ENCODE measurements around the gene PSORS1C2.

Gene PSORS1C2

GRCh38 chr6:31152781-31153180 is 13.9 kb upstream of the PSORS1C2 start:
- H3K4me2 ChIP-seq: no peak overlapping the region
- peaks cover 8% of the 10 kb centered on the region for H3K4me1 ChIP-seq (ENCODE audit: low read depth, poor library complexity, severe bottlenecking)
- H3K27ac ChIP-seq: no peak overlapping the region
- no peaks in the 10 kb centered on the region for H4K20me1 ChIP-seq (ENCODE audit: insufficient read depth)
- no peak overlapping the region for H3K4me3 ChIP-seq (IDR thresholded peaks at IDR 0.05; ENCODE audit: insufficient read depth, low read depth, low read length)
- no peaks in the 10 kb centered on the region for H3K27me3 ChIP-seq (ENCODE audit: insufficient read depth, low read depth)
- no peak overlapping the region for H2AFZ ChIP-seq (ENCODE audit: low read depth)
- H3K9ac ChIP-seq: no peak overlapping the region
- H3K36me3 ChIP-seq (ENCODE audit: insufficient read depth): no peaks in the 10 kb centered on the region
- no peak for TF ChIP-seq CTCF (conservative IDR thresholded peaks at IDR 0.05; ENCODE audit: low read depth, low read length)
- no peaks in the 10 kb centered on the region for H3K79me2 ChIP-seq (ENCODE audit: insufficient read depth, low read depth)

- no peak overlapping the region for H3K9ac ChIP-seq
- H2AFZ ChIP-seq (ENCODE audit: low read depth): no peak overlapping the region
- no peak overlapping the region for H3K4me2 ChIP-seq
- no peak overlapping the region for H3K27ac ChIP-seq
- TF ChIP-seq CTCF (conservative IDR thresholded peaks at IDR 0.05; ENCODE audit: low read depth, low read length): no peak
- H4K20me1 ChIP-seq (ENCODE audit: insufficient read depth): no peaks in the 10 kb centered on the region
- H3K4me1 ChIP-seq (ENCODE audit: low read depth, poor library complexity, severe bottlenecking): no peaks in the 10 kb centered on the region
- H3K79me2 ChIP-seq (ENCODE audit: insufficient read depth, low read depth): no peaks in the 10 kb centered on the region
- H3K36me3 ChIP-seq (ENCODE audit: insufficient read depth): no peaks in the 10 kb centered on the region
- H3K4me3 ChIP-seq (IDR thresholded peaks at IDR 0.05; ENCODE audit: insufficient read depth, low read depth, low read length): no peak overlapping the region
- H3K27me3 ChIP-seq (ENCODE audit: insufficient read depth, low read depth): no peaks in the 10 kb centered on the region
Measured at GRCh38 chr6:31149827-31150447, 11.1 kb upstream of the PSORS1C2 start.

GRCh38 chr6:31145386-31145785 is 6.5 kb upstream of the PSORS1C2 start:
- Histone ChIP-seq H3K79me2 (ENCODE audit: insufficient read depth, low read depth) (no peaks in the 10 kb centered on the region), H3K36me3 (ENCODE audit: insufficient read depth) (no peaks in the 10 kb centered on the region), H3K9ac (no peak overlapping the region), H3K4me3 (IDR thresholded peaks at IDR 0.05; ENCODE audit: insufficient read depth, low read depth, low read length) (no peak overlapping the region), H3K4me1 (ENCODE audit: low read depth, poor library complexity, severe bottlenecking) (no peaks in the 10 kb centered on the region), H4K20me1 (ENCODE audit: insufficient read depth) (no peaks in the 10 kb centered on the region), H3K4me2 (no peak overlapping the region), H3K27ac (no peak overlapping the region), H2AFZ (ENCODE audit: low read depth) (no peak overlapping the region), H3K27me3 (ENCODE audit: insufficient read depth, low read depth) (no peaks in the 10 kb centered on the region)
- TF ChIP-seq CTCF (conservative IDR thresholded peaks at IDR 0.05; ENCODE audit: low read depth, low read length): no peak

- Histone ChIP-seq H3K4me2 (no peak overlapping the region), H3K4me1 (ENCODE audit: low read depth, poor library complexity, severe bottlenecking) (no peaks in the 10 kb centered on the region), H2AFZ (ENCODE audit: low read depth) (no peak overlapping the region), H3K36me3 (ENCODE audit: insufficient read depth) (no peaks in the 10 kb centered on the region), H4K20me1 (ENCODE audit: insufficient read depth) (no peaks in the 10 kb centered on the region), H3K27me3 (ENCODE audit: insufficient read depth, low read depth) (no peaks in the 10 kb centered on the region), H3K27ac (no peak overlapping the region), H3K79me2 (ENCODE audit: insufficient read depth, low read depth) (no peaks in the 10 kb centered on the region), H3K4me3 (IDR thresholded peaks at IDR 0.05; ENCODE audit: insufficient read depth, low read depth, low read length) (no peak overlapping the region), H3K9ac (no peak overlapping the region)
- no peak for TF ChIP-seq CTCF (conservative IDR thresholded peaks at IDR 0.05; ENCODE audit: low read depth, low read length)
Measured at GRCh38 chr6:31144970-31145340, 6.1 kb upstream of the PSORS1C2 start.

Data from KMS-11 (cell line).